Measurements from ENCODE around the gene CEP83. TPM values are rescaled to one million over a fixed set of nuclear protein-coding genes. Genes with fewer than 3 reads are reported as not detected.

The CEP83 gene
- total RNA-seq, 1 donor from 2014 or later, result 24.0 TPM

DNA sequence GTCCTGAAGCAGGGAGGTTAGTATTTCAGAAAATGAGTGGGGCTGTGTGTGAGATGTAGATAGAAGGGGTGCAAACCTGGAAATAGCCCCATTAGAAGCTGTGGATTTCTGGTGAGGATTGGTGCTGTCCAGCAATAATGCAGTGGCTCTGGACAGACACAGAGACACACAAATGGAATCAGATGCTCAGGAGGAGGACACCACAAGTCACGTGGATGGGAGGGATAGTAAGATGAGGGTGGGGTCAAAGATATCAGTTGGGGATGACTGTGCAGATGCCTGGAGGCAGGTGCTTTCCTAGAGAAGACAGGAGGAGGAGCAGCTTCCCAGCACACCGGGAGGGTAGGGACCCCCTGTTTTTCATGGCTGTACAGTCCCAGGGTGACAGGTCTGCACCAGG, 174.8 kb downstream of the CEP83 start:
- DNase-seq (ENCODE audit: low read depth), result no peak
- no peak overlapping the region for H3K4me3 ChIP-seq (ENCODE audit: low read depth, low read length)
- TF ChIP-seq CTCF (conservative IDR thresholded peaks at IDR 0.05; ENCODE audit: low read depth, low read length), result no peak

GRCh38 chr12:94284046-94284445, 175.6 kb downstream of the CEP83 start:
- no peak overlapping the region for H3K4me3 ChIP-seq (ENCODE audit: low read depth, low read length)
- no peak for TF ChIP-seq CTCF (conservative IDR thresholded peaks at IDR 0.05; ENCODE audit: low read depth, low read length)
- DNase-seq (ENCODE audit: low read depth), result no peak

DNA sequence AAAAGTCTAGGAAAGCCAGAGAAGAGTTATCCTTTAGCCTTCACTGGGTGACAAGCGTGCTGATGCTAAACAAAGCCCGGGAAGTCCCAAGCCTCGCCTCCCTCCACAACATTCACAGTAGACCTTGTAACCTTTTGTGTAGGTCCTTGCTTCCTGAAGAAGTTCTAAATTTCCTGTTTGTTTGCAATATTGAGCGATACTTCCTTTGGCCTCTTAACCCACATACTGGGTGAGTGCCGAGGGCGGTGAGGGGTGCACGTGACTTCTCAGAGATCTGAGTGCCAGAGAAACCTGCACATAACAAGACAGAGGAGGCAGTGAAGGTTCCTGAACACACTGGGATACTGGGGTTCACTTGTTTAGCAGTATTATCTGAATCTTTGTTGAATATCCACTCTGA, 177.0 kb downstream of the CEP83 start:
- TF ChIP-seq CTCF (conservative IDR thresholded peaks at IDR 0.05; ENCODE audit: low read depth, low read length), result no peak
- no peak for DNase-seq (ENCODE audit: low read depth)
- no peak overlapping the region for H3K4me3 ChIP-seq (ENCODE audit: low read depth, low read length)

DNA sequence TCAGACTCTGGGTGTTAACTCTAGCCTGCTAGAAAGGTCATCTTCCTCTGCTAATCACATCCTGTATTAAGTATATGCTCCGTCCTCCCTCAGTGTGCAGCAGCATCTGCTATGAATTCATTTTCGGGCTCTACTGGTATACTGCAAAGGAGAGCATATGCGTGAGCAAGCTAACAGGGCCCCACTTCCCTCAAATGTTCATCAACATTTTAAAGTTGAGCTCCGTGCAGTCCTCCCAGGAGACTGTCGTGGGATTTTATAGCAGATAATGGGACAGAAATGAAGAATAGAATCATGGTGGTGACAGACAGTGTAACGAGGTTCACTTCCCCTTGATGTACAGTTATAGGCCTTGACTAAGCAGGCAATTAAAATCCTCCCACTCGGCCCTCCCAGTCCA, 179.6 kb downstream of the CEP83 start:
- H3K4me3 ChIP-seq (ENCODE audit: low read depth, low read length), result no peak overlapping the region
- no peak for TF ChIP-seq CTCF (conservative IDR thresholded peaks at IDR 0.05; ENCODE audit: low read depth, low read length)
- no peak for DNase-seq (ENCODE audit: low read depth)

- no peak for DNase-seq (ENCODE audit: low read depth)
- TF ChIP-seq CTCF (conservative IDR thresholded peaks at IDR 0.05; ENCODE audit: low read depth, low read length), result no peak
- H3K4me3 ChIP-seq (ENCODE audit: low read depth, low read length), result no peak overlapping the region
These were observed 182.2 kb downstream of the CEP83 start for GRCh38 chr12:94277426-94278000.

DNA sequence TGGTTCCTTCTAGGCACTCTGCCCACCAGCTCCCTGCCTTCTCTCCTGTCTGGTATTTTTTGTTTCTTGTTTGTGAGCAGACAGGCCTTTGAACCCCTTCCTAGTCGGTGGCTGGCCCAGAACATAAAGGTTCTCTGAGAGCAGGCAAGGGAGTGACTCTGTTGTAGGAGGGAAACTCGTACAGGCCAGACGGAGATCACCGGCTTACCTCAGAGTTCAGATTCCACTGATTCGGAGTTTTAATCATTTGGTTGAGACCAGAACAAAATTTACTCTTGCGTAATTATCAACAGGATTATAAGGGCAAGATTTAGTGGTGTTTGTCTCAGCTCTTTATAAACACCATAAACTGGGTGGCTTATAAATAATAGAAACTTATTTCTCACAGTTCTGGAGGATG, 182.9 kb downstream of the CEP83 start:
- DNase-seq (ENCODE audit: low read depth), result no peak
- no peak for TF ChIP-seq CTCF (conservative IDR thresholded peaks at IDR 0.05; ENCODE audit: low read depth, low read length)
- no peak overlapping the region for H3K4me3 ChIP-seq (ENCODE audit: low read depth, low read length)

GRCh38 chr12:94273272-94273671, 186.4 kb downstream of the CEP83 start:
- TF ChIP-seq CTCF (conservative IDR thresholded peaks at IDR 0.05; ENCODE audit: low read depth, low read length), result no peak
- H3K4me3 ChIP-seq (ENCODE audit: low read depth, low read length), result no peak overlapping the region
- no peak for DNase-seq (ENCODE audit: low read depth)

Measured in epithelial cell of proximal tubule (primary cell).